ENCODE data around the gene NLGN3.

NLGN3 gene

DNA sequence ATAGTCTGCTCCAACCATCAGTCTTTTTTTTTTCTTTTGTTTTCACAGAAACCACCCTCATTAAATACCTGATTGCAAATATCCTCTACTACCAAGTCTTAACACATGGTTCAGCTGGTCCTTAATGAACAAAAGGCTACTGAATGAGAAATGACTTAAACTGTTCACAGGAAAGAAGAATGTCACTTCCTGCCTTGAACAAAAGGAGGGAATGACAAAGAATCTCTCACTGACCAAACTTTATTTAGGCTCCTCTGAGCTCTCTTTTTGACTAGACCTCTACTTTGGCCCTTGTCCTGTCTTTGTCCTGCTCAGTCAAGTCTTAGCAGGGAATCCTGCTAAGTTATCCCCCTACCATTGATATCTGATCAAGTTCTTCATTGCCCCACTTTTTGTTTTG lies 46.6 kb downstream of the NLGN3 start:
- POLR2A ChIA-PET (ENCODE audit: low non-redundant PET) = no interaction called here
- CTCF ChIA-PET = no interaction called here
- no peak overlapping the region for H3K27ac ChIP-seq
- TF ChIP-seq, protein P1, sequence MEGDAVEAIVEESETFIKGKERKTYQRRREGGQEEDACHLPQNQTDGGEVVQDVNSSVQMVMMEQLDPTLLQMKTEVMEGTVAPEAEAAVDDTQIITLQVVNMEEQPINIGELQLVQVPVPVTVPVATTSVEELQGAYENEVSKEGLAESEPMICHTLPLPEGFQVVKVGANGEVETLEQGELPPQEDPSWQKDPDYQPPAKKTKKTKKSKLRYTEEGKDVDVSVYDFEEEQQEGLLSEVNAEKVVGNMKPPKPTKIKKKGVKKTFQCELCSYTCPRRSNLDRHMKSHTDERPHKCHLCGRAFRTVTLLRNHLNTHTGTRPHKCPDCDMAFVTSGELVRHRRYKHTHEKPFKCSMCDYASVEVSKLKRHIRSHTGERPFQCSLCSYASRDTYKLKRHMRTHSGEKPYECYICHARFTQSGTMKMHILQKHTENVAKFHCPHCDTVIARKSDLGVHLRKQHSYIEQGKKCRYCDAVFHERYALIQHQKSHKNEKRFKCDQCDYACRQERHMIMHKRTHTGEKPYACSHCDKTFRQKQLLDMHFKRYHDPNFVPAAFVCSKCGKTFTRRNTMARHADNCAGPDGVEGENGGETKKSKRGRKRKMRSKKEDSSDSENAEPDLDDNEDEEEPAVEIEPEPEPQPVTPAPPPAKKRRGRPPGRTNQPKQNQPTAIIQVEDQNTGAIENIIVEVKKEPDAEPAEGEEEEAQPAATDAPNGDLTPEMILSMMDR (conservative IDR thresholded peaks at IDR 0.05; ENCODE audit: low read depth) = no peak
- DNase-seq (ENCODE audit: low spot score) = no peak

DNA sequence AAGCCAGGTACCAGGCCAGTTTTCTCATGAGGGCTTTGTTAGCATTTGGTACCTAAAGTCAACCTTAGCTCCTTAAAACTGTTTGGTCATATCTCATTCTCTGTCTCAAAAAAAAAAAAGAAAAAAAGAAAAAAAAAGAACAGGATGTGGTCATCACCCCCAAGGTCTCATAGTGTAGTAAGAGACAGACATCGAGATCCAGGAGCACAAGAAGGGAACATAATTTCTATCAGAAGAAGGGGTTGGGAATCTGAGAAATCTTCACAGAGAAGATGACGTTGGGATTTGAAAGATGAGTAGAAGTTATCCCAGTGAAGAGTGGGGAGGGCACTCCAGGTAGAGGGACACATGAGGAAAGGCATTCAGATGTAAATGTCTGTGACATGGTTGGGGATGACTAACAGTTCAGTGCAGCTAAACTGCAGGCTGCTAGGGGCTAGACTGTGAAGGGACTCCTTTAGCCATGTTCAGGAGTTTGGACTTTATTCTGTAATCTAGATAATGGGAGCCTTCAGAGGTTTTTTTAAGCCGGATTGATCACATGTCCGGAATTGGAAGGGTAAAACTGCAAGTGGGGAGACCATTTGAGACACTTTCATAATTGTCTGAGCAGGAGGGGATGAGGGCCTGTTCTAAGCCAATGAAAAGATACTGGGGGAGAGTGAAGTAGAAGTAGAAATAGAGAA lies 51.5 kb downstream of the NLGN3 start:
- ChIA-PET CTCF (interaction anchor here (0.6 kb wide), 2 partner anchors 21 to 334 kb away, joined by 3 to 4 read pairs; no protein-coding TSS in a partner anchor), POLR2A (ENCODE audit: low non-redundant PET) (no interaction called here)
- H3K27ac ChIP-seq = no peak overlapping the region
- DNase-seq (ENCODE audit: low spot score) = no peak
- TF ChIP-seq, protein P1 (conservative IDR thresholded peaks at IDR 0.05; ENCODE audit: low read depth) = no peak

DNA sequence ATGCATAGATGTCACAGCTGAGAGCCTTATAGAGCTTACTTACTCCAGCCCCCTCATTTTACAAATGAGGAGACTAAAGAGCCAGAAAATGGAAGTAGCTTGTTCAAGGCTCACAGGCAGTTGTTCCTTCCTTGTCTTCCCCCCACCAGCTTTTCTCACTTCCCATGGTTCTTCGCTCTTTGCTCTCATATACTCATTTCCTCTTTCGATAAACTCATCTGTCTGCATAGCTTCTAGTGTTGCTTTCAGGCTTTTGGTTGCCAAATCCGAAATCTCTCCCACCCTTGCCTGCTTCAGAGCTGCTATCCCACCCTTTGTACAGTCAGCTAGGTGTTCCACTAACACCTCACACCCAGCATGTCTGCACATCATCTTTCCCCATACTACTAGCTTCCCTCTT lies 53.4 kb downstream of the NLGN3 start:
- CTCF ChIA-PET = interaction anchor here (0.5 to 0.9 kb wide), 2 partner anchors 16 to 235 kb away, joined by 5 to 6 read pairs; no protein-coding TSS in a partner anchor
- no peak for DNase-seq (ENCODE audit: low spot score)
- TF ChIP-seq, protein P1 (conservative IDR thresholded peaks at IDR 0.05; ENCODE audit: low read depth) = no peak
- POLR2A ChIA-PET (ENCODE audit: low non-redundant PET) = no interaction called here
- no peak overlapping the region for H3K27ac ChIP-seq

DNA sequence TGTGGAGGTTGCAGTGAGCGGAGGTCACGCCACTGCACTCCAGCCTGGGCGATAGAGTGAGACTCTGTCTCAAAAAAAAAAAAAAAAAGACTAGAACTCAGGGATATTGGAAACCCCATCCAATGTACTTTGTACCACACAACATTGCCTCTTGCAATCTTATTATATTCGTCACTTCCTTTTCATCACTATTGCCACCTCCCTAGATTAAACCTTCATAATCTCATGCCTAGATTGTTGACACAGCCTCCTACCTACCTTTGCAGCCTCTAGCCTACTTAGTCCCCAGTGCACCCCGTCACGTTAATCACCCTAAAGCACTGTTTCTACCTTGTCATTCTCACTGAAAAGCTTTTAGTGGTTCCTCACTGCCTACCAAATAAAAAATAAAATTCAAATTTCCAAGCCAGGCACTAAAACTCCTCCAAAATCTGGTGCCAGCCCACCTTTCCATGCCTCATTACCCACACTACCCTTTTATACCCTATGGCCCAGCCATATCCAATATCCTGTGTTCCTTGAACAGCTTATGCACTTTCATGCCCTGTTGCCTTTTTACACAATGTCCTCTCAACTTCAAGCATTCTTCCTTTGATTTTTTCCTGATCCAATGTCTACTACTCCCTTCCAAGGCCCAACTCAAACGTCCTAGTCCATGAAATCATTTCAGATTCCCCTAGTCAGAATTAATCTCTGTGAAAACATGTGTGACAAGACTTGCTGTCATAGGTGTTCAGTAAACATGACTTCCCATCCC lies 54.8 kb downstream of the NLGN3 start:
- H3K27ac ChIP-seq = no peak overlapping the region
- DNase-seq (ENCODE audit: low spot score) = no peak
- ChIA-PET CTCF (interaction anchor here (0.9 to 1.4 kb wide), 2 partner anchors 13 to 17 kb away, joined by 5 to 6 read pairs; no protein-coding TSS in a partner anchor), POLR2A (ENCODE audit: low non-redundant PET) (no interaction called here)
- TF ChIP-seq, protein P1 (conservative IDR thresholded peaks at IDR 0.05; ENCODE audit: low read depth) = no peak

DNA sequence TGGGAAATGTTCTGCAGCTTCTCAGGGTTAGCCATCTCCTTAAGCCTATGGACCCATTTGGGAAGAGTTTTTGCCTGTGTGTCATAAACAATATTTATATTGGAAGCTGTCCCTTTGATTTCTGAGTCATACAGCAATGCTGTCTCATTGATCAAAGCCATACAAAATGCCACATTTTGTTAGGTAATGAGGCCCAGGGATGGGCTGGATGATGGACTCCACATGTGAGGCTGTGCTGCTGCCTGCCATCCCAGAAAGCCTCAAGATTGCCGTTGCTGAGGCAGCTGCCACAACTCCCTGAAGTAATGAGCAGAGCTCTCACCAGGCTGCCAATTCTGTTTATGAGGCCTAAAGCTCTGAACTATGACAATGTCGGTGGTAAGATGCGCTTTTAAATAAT lies 66.2 kb downstream of the NLGN3 start:
- ChIA-PET CTCF (no interaction called here), POLR2A (ENCODE audit: low non-redundant PET) (no interaction called here)
- TF ChIP-seq, protein P1 (conservative IDR thresholded peaks at IDR 0.05; ENCODE audit: low read depth) = no peak
- no peak for DNase-seq (ENCODE audit: low spot score)
- no peak overlapping the region for H3K27ac ChIP-seq

DNA sequence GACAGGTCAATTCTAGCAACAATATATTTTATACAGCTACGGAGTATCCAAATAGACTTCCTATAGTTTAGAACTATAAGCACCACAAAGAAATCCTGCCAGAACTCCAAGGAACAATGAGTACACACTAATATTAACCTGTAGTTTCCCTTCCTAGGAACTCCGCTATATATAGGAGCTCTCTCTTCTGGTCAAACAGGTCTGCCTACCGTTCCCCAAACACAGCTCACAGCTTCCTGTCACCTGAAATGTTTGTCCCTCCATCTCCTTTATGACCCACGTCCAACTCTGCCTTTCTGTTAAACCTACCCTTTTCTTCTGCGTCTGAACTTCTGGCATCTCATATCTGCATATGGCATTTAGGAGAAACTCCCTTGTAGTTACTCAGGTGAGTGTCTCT lies 67.9 kb downstream of the NLGN3 start:
- POLR2A ChIA-PET (ENCODE audit: low non-redundant PET) = no interaction called here
- TF ChIP-seq, protein P1 (conservative IDR thresholded peaks at IDR 0.05; ENCODE audit: low read depth) = no peak
- H3K27ac ChIP-seq = no peak overlapping the region
- CTCF ChIA-PET = interaction anchor here (1.5 kb wide), 1 partner anchor 13 kb away, joined by 5 read pairs; no protein-coding TSS in a partner anchor
- no peak for DNase-seq (ENCODE audit: low spot score)
